Measurements from ENCODE around the gene SPA17.

Gene SPA17

GRCh38 chr11:124635932-124636331 lies 37.8 kb upstream of the SPA17 start:
- Histone ChIP-seq H3K36me3 (peaks cover 83% of the 10 kb centered on the region), H3K27me3 (no peaks in the 10 kb centered on the region), H3K4me3 (ENCODE audit: low read depth in 1 of 2, low read length in 1 of 2) (no peak overlapping the region), H3K4me1 (ENCODE audit: control insufficient read depth in 1 of 2, insufficient read depth in 1 of 2, low read depth in 1 of 2, low read length in 1 of 2) (no peaks in the 10 kb centered on the region), H3K27ac (no peak overlapping the region), H3K9me3 (no peaks in the 10 kb centered on the region)
- no peak for TF ChIP-seq CTCF (IDR thresholded peaks at IDR 0.05)

GRCh38 chr11:124638500-124638899 lies 35.2 kb upstream of the SPA17 start:
- peaks cover 57% of the 10 kb centered on the region for H3K36me3 ChIP-seq
- no peaks in the 10 kb centered on the region for H3K4me1 ChIP-seq (ENCODE audit: control insufficient read depth in 1 of 2, insufficient read depth in 1 of 2, low read depth in 1 of 2, low read length in 1 of 2)
- H3K4me3 ChIP-seq (ENCODE audit: low read depth in 1 of 2, low read length in 1 of 2) = no peak overlapping the region
- H3K27ac ChIP-seq = no peak overlapping the region
- TF ChIP-seq CTCF (IDR thresholded peaks at IDR 0.05) = no peak
- H3K9me3 ChIP-seq = no peaks in the 10 kb centered on the region
- no peaks in the 10 kb centered on the region for H3K27me3 ChIP-seq

- no peak for TF ChIP-seq CTCF (IDR thresholded peaks at IDR 0.05)
- H3K9me3 ChIP-seq = no peaks in the 10 kb centered on the region
- no peak overlapping the region for H3K4me3 ChIP-seq (ENCODE audit: low read depth in 1 of 2, low read length in 1 of 2)
- no peaks in the 10 kb centered on the region for H3K4me1 ChIP-seq (ENCODE audit: control insufficient read depth in 1 of 2, insufficient read depth in 1 of 2, low read depth in 1 of 2, low read length in 1 of 2)
- H3K27ac ChIP-seq = no peak overlapping the region
- H3K36me3 ChIP-seq = peaks cover 50% of the 10 kb centered on the region
- no peaks in the 10 kb centered on the region for H3K27me3 ChIP-seq
Observed at GRCh38 chr11:124639186-124639585, 34.5 kb upstream of the SPA17 start.

- H3K27ac ChIP-seq = no peak overlapping the region
- no peaks in the 10 kb centered on the region for H3K9me3 ChIP-seq
- peaks cover 37% of the 10 kb centered on the region for H3K36me3 ChIP-seq
- no peak for TF ChIP-seq CTCF (IDR thresholded peaks at IDR 0.05)
- H3K4me1 ChIP-seq (ENCODE audit: control insufficient read depth in 1 of 2, insufficient read depth in 1 of 2, low read depth in 1 of 2, low read length in 1 of 2) = peaks cover 0 to 4% of the 10 kb centered on the region in 2 experiments
- no peaks in the 10 kb centered on the region for H3K27me3 ChIP-seq
- no peak overlapping the region for H3K4me3 ChIP-seq (ENCODE audit: low read depth in 1 of 2, low read length in 1 of 2)
Observed at GRCh38 chr11:124640666-124641065, 33.0 kb upstream of the SPA17 start.

GRCh38 chr11:124642628-124643027 lies 31.1 kb upstream of the SPA17 start:
- no peaks in the 10 kb centered on the region for H3K27me3 ChIP-seq
- H3K4me3 ChIP-seq (ENCODE audit: low read depth in 1 of 2, low read length in 1 of 2) = no peak overlapping the region
- TF ChIP-seq CTCF (IDR thresholded peaks at IDR 0.05) = no peak
- no peak overlapping the region for H3K27ac ChIP-seq
- H3K4me1 ChIP-seq (ENCODE audit: control insufficient read depth in 1 of 2, insufficient read depth in 1 of 2, low read depth in 1 of 2, low read length in 1 of 2) = peaks cover 0 to 4% of the 10 kb centered on the region in 2 experiments
- no peaks in the 10 kb centered on the region for H3K9me3 ChIP-seq
- H3K36me3 ChIP-seq = peaks cover 17% of the 10 kb centered on the region
